HCT116 (cell line): ENCODE data around the gene ITPKB.

Source experiments
- CBX3 ChIP-seq: IDR thresholded peaks from 2 replicates; pipeline ENCODE4 v1.6.1; 2012; ENCODE audit warnings: low read depth
- CEBPB ChIP-seq: IDR thresholded peaks from 2 replicates; pipeline ENCODE4 v1.6.1; 2012; ENCODE audit warnings: low read depth
- EZH2 ChIP-seq: fragments of 200-600 bp; sonication (generic); IDR thresholded peaks from 2 replicates; pipeline ENCODE4 v1.6.1; 2017; ENCODE audit warnings: antibody characterized with exemption, mixed run types
- EZH2phosphoT487 ChIP-seq: fragments of 200-600 bp; IDR thresholded peaks from 2 replicates; pipeline ENCODE4 v1.6.1; 2018; ENCODE audit warnings: antibody characterized with exemption, borderline replicate concordance
- POLR2A ChIP-seq: IDR thresholded peaks from 2 replicates; pipeline ENCODE4 v1.7.0; 2011; ENCODE audit warnings: borderline replicate concordance; ENCODE audit not compliant: insufficient read depth, insufficient read length; ENCODE audit errors: extremely low read depth
- SIN3A ChIP-seq: IDR thresholded peaks from 2 replicates; pipeline ENCODE4 v1.6.1; 2012; ENCODE audit warnings: low read depth
- SP1 ChIP-seq: IDR thresholded peaks from 2 replicates; pipeline ENCODE4 v1.6.1; 2012; ENCODE audit warnings: low read depth
- TCF7L2 ChIP-seq: IDR thresholded peaks from 2 replicates; pipeline ENCODE4 v1.7.0; 2011; ENCODE audit warnings: borderline replicate concordance, inconsistent platforms; ENCODE audit not compliant: insufficient read depth, insufficient read length; ENCODE audit errors: extremely low read depth
- TF ChIP-seq, protein P1 (sequence below), 3 experiments: fragments of 200-600 bp in 1 of 3; sonication (generic) in 1 of 3; IDR thresholded peaks in 2 of 3; conservative IDR thresholded peaks in 1 of 3; 2 replicates each; pipeline ENCODE4 v1.5.1; 2012 to 2017; ENCODE audit warnings: low read depth in 2 of 3, low read length in 2 of 3, antibody characterized with exemption in 1 of 3, borderline replicate concordance in 1 of 3, control low read depth in 1 of 3, mild to moderate bottlenecking in 1 of 3, mixed read lengths in 1 of 3, mixed run types in 1 of 3, moderate library complexity in 1 of 3; ENCODE audit not compliant: insufficient read depth in 1 of 3
- TF ChIP-seq, protein P2 (sequence below): IDR thresholded peaks from 2 replicates; pipeline ENCODE4 v1.6.1; 2012; ENCODE audit warnings: low read depth

DNA sequence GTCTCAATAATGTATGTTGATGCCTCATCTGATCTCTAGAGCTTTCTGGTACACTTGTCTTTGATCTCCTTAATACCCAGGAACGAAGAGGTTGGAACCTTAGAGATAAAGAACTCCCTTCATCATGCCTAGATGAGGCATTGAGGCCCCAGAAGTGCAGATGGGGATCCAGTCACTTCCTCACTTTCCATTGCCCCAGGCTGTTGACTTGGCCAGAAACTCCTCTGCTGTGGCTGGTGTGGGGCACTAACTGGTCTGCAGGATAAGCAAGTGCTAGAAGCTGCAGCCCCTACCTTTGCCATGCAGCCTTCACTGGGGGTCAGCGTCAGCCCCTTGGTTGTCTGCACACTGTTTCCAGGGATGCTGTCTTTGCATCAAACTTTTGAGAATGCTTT, 140.6 kb downstream of the ITPKB start:
- TF ChIP-seq SP1 (no peak), TCF7L2 (no peak), SIN3A (no peak), POLR2A (no peak), EZH2 (no peak), CEBPB (no peak), CBX3 (no peak), EZH2phosphoT487 (no peak)
- TF ChIP-seq, protein P1, sequence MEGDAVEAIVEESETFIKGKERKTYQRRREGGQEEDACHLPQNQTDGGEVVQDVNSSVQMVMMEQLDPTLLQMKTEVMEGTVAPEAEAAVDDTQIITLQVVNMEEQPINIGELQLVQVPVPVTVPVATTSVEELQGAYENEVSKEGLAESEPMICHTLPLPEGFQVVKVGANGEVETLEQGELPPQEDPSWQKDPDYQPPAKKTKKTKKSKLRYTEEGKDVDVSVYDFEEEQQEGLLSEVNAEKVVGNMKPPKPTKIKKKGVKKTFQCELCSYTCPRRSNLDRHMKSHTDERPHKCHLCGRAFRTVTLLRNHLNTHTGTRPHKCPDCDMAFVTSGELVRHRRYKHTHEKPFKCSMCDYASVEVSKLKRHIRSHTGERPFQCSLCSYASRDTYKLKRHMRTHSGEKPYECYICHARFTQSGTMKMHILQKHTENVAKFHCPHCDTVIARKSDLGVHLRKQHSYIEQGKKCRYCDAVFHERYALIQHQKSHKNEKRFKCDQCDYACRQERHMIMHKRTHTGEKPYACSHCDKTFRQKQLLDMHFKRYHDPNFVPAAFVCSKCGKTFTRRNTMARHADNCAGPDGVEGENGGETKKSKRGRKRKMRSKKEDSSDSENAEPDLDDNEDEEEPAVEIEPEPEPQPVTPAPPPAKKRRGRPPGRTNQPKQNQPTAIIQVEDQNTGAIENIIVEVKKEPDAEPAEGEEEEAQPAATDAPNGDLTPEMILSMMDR (IDR thresholded peaks at IDR 0.05 in 2 of 3, conservative IDR thresholded peaks at IDR 0.05 in 1 of 3; ENCODE audit: borderline replicate concordance in 1 of 3, insufficient read depth in 1 of 3, low read depth in 2 of 3, low read length in 2 of 3): no peak
- TF ChIP-seq, protein P2, sequence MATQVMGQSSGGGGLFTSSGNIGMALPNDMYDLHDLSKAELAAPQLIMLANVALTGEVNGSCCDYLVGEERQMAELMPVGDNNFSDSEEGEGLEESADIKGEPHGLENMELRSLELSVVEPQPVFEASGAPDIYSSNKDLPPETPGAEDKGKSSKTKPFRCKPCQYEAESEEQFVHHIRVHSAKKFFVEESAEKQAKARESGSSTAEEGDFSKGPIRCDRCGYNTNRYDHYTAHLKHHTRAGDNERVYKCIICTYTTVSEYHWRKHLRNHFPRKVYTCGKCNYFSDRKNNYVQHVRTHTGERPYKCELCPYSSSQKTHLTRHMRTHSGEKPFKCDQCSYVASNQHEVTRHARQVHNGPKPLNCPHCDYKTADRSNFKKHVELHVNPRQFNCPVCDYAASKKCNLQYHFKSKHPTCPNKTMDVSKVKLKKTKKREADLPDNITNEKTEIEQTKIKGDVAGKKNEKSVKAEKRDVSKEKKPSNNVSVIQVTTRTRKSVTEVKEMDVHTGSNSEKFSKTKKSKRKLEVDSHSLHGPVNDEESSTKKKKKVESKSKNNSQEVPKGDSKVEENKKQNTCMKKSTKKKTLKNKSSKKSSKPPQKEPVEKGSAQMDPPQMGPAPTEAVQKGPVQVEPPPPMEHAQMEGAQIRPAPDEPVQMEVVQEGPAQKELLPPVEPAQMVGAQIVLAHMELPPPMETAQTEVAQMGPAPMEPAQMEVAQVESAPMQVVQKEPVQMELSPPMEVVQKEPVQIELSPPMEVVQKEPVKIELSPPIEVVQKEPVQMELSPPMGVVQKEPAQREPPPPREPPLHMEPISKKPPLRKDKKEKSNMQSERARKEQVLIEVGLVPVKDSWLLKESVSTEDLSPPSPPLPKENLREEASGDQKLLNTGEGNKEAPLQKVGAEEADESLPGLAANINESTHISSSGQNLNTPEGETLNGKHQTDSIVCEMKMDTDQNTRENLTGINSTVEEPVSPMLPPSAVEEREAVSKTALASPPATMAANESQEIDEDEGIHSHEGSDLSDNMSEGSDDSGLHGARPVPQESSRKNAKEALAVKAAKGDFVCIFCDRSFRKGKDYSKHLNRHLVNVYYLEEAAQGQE: no peak
